Pancreas (tissue), 10 donors: Measurements from ENCODE around the gene IFNA16. TPM values are rescaled to one million over a fixed set of nuclear protein-coding genes. Genes with fewer than 3 reads are reported as not detected.
"Not testable (repeated sequence)": the region's sequence is repeated elsewhere in the genome, so short reads cannot be mapped to it uniquely, and the experiment has no call there.

Source experiments
- ATAC-seq, 4 donors: fragments of 200-7000 bp; cut with Tn5 transposase; one replicate each; pipeline versions ENCODE4 v1.8.0 to v1.9.1; 2020; ENCODE audit warnings: mild to moderate bottlenecking in 4 of 4, moderate library complexity in 4 of 4
- DNase-seq, 6 donors: peaks; one replicate each; pipeline ENCODE4 v3.0.0-alpha.2; 2020
- FAIRE-seq: peaks from 2 replicates; lab custom pipeline; 2012; peaks lifted over from hg19 to GRCh38; lab: Jason Lieb, UNC
- H3K27ac ChIP-seq, 4 donors: fragments of 200-600 bp; sonication (generic); 1 replicate in 3 of 4; 2 replicates in 1 of 4; pipeline versions ENCODE4 v1.5.0 to v1.8.0; 2020
- H3K27me3 ChIP-seq, 4 donors: fragments of 200-600 bp; one replicate each; pipeline ENCODE4 v1.8.0; 2021
- H3K36me3 ChIP-seq, 3 donors: fragments of 200-600 bp; sonication (generic) in 1 of 3; one replicate each; pipeline versions ENCODE4 v1.5.0 to v1.8.0; 2020 to 2021
- H3K4me1 ChIP-seq, 3 donors: fragments of 200-600 bp; one replicate each; pipeline ENCODE4 v1.8.0; 2021
- H3K4me3 ChIP-seq, 4 donors: fragments of 200-600 bp; sonication (generic) in 2 of 4; one replicate each; pipeline versions ENCODE4 v1.5.0 to v1.8.0; 2020 to 2021
- H3K9me3 ChIP-seq, 4 donors: fragments of 200-600 bp; one replicate each; pipeline ENCODE4 v1.8.0; 2021
- CTCF ChIP-seq, 4 donors: fragments of 200-600 bp; sonication (generic) in 3 of 4; IDR thresholded peaks; one replicate each; pipeline versions ENCODE4 v1.5.0 to v1.8.0; 2021; ENCODE audit warnings: antibody characterized with exemption in 4 of 4
- WGBS, 2 donors: extraction: QIAGEN DNeasy Blood & Tissue Kit; methylation state at CpG; one replicate each; pipeline ENCODE4 v1.1.7; 2013; 5-methylcytosine and 5-hydroxymethylcytosine counted together
- intact Hi-C, 3 donors: fragments of 100-400 bp; cut with DNase I; formaldehyde crosslinking; loops; one replicate each; pipeline versions ENCODE4 v1.11.1 to v1.14.2; 2022
- polyA plus RNA-seq, 2 donors: library from polyadenylated mRNA; stranded (reverse); fragments of 200-250 nt; gene quantifications; one replicate each; pipeline ENCODE4 v1.2.3, GENCODE V29; 2013
- total RNA-seq, 6 donors: library from RNA; stranded (reverse); fragmentation: NEBNext Ultra II Directional in 4 of 6; extraction: Animal tissue kit (Norgen Biotek cat#: 25700) in 4 of 6; gene quantifications; one replicate each; pipeline versions ENCODE4 v1.2.1 to v1.2.4, GENCODE V29; 2021 to 2023
- donor health status: healthy with polysubstance abuse.
- donor health status: DM: no; HTN: no; CAD: no; lungs with moderate emphysema.
- donor health status: DM: no; HTN: no; CAD: no.
- donor health status: control.
- donor health status: control.
- donor health status: Bipolar disorder and iron deficiency.
- donor health status: DM: yes; HTN: yes; CAD: no.
- donor health status: DM: no; HTN: no; CAD: no.
- donor health status: DM: no; HTN: no; CAD: no.
- donor health status: DM: yes; HTN: yes; CAD: no.

Gene IFNA16
- total and polyA plus RNA-seq, 8 donors, result not detected

GRCh38 chr9:21210311-21210710, 6.8 kb downstream of the IFNA16 start:
- TF ChIP-seq CTCF (IDR thresholded peaks at IDR 0.05), result no peak
- DNase-seq (peak in 1 of 6 donors; percentile 45), ATAC-seq (no peak), FAIRE-seq (no peak)
- Histone ChIP-seq H3K4me1 (no peaks in the 10 kb centered on the region), H3K27ac (no peak overlapping the region), H3K4me3 (no peak overlapping the region), H3K27me3 (no peaks in the 10 kb centered on the region), H3K36me3 (no peaks in the 10 kb centered on the region), H3K9me3 (no peaks in the 10 kb centered on the region)
- intact Hi-C loops, result no loop called here
- WGBS, 2 donors, result 70 to 86% methylated on average over 7 of the region's 7 CpGs

GRCh38 chr9:21207043-21207442, 10.1 kb downstream of the IFNA16 start, which contains the start of gene IFNA10:
IFNA10 (minus strand) TSS chr9:21207143; CDS start chr9:21207097, 46 bp downstream.
- FAIRE-seq, result peak; percentile 75

GRCh38 chr9:21205204-21205603, 11.9 kb downstream of the IFNA16 start:
- no peaks in the 10 kb centered on the region for H3K4me1 ChIP-seq
- ATAC-seq, result no peak
- no peaks in the 10 kb centered on the region for H3K36me3 ChIP-seq
- H3K27ac ChIP-seq, result no peak overlapping the region
- no peak for TF ChIP-seq CTCF (IDR thresholded peaks at IDR 0.05)
- no peaks in the 10 kb centered on the region for H3K9me3 ChIP-seq
- no peak for DNase-seq
- no peak overlapping the region for H3K4me3 ChIP-seq
- no peak for FAIRE-seq
- intact Hi-C loops, result no loop called here
- H3K27me3 ChIP-seq, result no peaks in the 10 kb centered on the region

More at GRCh38 chr9:21207043-21207442, 10.1 kb downstream of the IFNA16 start, which contains the start of gene IFNA10:
- DNase-seq, H3K36me3 ChIP-seq, ATAC-seq, H3K4me1 ChIP-seq, H3K27me3 ChIP-seq, H3K9me3 ChIP-seq, H3K27ac ChIP-seq, intact Hi-C loops, H3K4me3 ChIP-seq: not testable (repeated sequence)
- WGBS, 2 donors, result 58 to 59% methylated on average over 3 of the region's 3 CpGs

- H3K9me3 ChIP-seq, H3K4me1 ChIP-seq, ATAC-seq, FAIRE-seq, H3K27ac ChIP-seq, DNase-seq, H3K36me3 ChIP-seq, H3K27me3 ChIP-seq, intact Hi-C loops, H3K4me3 ChIP-seq: not testable (repeated sequence)
- 42 to 51% methylated on average over 4 of the region's 4 CpGs for WGBS, 2 donors
Measured at GRCh38 chr9:21202105-21202504, 15.0 kb downstream of the IFNA16 start, which contains the start of gene IFNA7. IFNA7 (minus strand) TSS chr9:21202205; CDS start chr9:21202165, 40 bp downstream.

- 32 to 43% methylated on average over 6 of the region's 6 CpGs for WGBS, 2 donors
- H3K9me3 ChIP-seq, H3K27ac ChIP-seq, H3K4me3 ChIP-seq, H3K4me1 ChIP-seq, H3K36me3 ChIP-seq, FAIRE-seq, H3K27me3 ChIP-seq, intact Hi-C loops: not testable (repeated sequence)
- ATAC-seq (peak; percentile 60 to 93 (median 84)), DNase-seq (peak in 1 of 6 donors; percentile 23)
- TF ChIP-seq CTCF (IDR thresholded peaks at IDR 0.05), result peak in 2 of 4 donors; percentile 14 to 18
Measured at GRCh38 chr9:21194867-21195776, 22.0 kb downstream of the IFNA16 start.

GRCh38 chr9:21187487-21187886, 29.6 kb downstream of the IFNA16 start, which contains the start of gene IFNA4:
IFNA4 (minus strand) TSS chr9:21187587; CDS start chr9:21187531, 56 bp downstream.
- not testable (repeated sequence) for ATAC-seq, FAIRE-seq

More at GRCh38 chr9:21187487-21187886, 29.6 kb downstream of the IFNA16 start, which contains the start of gene IFNA4:
- H3K36me3 ChIP-seq, intact Hi-C loops, H3K9me3 ChIP-seq, DNase-seq, H3K27me3 ChIP-seq, H3K4me1 ChIP-seq, H3K4me3 ChIP-seq, H3K27ac ChIP-seq: not testable (repeated sequence)
- WGBS, 2 donors, result 55 to 65% methylated on average over 3 of the region's 3 CpGs
